CMK (cell line): ENCODE data around the gene TSPEAR.
"Not testable (repeated sequence)": the region's sequence is repeated elsewhere in the genome, so short reads cannot be mapped to it uniquely, and the experiment has no call there.

Experiments used
- DNase-seq: peaks from one replicate; pipeline ENCODE4 v3.0.0-alpha.2; 2010; ENCODE audit warnings: low read depth

Gene TSPEAR

DNA sequence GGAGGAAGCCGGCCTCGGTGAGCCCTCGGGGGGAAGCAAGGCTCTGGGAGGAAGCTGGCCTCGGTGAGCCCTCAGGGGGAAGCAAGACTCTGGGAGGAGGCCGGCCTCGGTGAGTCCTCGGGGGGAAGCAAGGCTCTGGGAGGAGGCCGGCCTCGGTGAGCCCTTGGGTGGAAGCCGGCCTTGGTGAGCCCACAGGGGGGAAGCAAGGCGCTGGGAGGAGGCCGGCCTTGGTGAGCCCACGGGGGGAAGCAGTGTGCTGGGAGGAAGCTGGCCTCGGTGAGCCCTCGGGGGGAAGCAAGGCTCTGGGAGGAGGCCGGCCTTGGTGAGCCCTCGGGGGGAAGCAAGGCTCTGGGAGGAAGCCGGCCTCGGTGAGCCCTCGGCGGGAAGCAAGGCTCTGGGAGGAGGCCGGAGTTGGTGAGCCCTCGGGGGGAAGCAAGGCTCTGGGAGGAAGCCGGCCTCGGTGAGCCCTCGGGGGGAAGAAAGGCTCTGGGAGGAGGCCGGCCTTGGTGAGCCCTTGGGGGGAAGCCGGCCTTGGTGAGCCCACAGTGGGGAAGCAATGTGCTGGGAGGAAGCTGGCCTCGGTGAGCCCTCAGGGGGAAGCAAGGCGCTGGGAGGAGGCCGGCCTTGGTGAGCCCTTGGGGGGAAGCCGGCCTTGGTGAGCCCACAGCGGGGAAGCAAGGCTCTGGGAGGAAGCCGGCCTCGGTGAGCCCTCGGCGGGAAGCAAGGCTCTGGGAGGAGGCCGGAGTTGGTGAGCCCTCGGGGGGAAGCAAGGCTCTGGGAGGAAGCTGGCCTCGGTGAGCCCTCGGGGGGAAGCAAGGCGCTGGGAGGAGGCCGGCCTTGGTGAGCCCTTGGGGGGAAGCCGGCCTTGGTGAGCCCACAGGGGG, 208.1 kb downstream of the TSPEAR start:
- not testable (repeated sequence) for DNase-seq

DNA sequence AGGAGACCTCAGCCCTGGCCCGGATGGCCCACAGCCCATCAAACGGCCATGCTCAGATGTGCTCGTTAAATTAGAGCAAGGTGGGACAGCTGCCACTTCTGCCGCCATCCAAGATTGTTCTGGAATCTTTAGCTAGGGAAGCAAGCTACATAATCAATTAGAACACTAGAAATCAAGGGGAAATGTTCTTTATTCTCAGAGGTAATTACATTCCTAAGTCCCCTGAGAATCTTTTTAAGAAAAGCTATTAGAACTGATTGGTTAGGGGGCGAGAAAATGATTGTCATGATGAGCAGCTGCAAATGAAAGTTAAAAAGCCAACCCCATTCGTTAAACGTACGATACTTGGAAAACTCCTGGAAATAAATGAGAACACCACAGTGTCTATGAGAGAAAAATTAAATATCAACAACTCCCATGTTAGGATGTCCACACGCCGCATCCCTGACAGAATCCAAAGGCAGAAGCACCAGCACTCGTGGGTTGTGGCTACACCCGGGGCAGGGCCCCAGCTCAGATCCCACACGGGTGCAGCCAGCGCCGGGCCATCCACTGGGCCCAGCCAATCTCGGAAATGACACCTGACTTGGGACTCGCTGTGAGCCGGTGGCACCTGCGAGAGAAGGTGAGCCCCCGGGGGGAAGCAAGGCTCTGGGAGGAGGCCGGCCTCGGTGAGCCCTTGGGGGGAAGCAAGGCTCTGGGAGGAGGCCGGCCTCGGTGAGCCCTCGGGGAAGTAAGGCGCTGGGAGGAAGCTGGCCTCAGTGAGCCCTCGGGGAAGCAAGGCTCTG, 209.0 kb downstream of the TSPEAR start:
- DNase-seq = no peak

DNA sequence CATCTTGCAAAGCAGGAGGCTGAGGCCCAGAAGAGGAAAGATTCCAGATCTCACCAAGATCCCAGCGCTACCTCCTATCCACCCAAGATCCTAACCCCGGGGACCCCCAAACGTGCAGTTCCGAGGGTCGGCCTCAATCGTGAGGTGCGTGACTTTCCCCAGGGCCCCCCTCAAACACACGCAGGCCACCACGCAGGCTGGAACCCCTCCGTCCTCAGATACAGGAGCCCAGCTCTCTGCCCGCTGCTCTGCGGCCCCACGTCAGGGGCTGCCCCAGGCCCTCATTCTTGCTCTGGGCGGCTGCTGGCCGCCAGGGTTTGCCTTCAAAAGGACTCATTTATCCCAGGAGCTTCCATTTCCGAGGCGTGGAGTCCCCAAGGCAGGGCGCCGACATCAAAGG, 211.3 kb downstream of the TSPEAR start:
- DNase-seq = no peak

DNA sequence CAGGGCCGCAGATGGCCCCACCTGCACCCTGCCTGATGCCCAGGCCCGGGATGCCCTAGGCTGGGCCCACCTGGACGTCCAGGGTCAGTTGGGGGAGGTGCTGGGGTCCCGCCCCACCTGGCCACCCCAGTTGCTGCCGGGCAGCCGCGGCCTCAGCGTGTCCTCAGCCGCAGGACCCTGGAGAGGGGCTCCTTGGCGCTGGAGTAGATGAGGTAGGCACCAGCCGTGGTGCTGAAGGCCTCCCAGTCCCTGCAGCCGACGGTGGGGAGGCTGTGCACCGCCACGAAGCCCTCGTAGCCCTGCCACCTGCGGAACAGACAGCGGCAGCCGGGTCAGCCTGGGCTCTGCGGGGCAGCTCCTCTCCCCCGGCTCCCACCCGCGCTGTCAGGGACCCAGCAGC, 211.7 kb downstream of the TSPEAR start:
- no peak for DNase-seq

DNA sequence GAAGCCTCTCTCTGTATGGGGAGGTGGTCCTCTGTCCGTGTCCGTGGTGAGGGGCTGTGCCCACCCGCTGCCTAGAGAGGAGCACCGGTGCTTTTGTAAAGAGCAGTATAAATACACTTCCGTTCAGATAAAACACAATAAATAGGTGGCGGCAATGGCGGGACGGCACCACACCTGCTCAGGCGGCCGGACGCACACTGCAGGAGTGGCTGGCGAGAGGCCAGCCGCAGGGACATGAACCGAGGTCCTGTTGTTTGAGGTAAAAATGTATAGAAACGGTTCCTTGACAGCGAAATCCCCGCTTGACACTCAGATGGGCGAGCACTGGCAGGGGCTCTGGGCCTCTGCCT, 212.2 kb downstream of the TSPEAR start:
- no peak for DNase-seq

DNA sequence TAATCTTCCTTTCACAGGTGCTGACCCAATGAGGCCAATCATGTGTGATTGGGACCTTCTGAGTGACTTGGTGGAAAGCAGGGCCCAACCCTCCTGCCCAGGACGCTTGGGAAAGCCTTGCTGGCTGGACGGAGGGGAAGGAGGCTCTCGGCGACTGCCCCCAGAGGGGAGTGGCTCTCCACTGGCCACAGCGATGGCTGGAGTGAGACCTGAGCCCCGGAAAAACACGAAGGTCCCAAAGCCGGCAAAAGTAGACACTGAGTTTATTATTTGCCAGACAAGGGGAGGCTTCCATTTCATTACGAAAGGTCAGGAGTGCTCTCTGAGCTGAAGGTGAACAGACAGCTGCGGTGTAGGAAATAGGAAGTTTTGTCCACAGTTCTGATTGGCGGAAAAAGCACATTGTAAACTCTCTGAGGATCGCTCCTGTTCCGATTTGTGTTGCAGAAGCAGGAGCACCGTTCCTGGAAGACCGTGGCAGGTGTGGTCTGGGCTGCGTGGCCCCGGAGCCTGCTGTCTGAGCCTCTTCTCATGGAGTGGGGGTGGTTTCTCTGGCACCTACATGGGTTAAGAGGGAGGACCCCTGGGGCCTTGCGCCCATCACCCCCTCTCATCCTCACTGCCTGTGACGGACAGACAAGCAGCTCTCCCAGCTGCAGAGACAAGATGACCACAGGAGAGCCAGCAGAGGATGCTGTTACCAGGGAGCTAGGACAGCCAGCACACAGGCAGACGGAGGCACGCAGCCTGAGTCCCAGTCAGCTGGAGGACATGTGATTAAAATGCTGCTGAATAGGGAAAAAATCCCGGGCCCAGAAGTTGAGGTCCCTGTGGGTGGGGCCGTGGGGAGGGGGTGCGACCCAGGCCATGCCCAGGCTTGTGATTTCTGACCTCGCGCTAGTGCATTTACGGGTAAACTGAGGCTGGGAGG, 212.8 kb downstream of the TSPEAR start:
- no peak for DNase-seq

DNA sequence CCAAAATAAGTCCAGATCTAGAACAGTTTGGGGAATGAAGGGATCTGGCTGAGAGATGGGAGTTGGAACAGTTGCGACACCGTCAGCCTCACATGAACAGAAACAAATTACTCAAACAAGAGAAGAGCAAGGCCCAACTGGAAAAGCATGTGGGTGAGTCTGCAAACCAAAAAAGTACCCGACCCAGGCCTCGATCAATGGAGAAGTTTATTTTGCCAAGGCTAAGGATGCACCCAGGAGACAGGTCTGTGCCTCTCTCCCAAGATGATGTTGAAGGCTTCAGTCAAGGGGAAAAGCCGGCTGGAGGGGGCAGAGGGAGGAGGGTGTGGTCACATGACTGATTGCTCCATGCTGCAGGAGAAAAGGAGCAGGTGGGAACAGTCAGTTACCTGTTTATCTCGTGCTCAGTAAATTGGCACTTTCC, 213.7 kb downstream of the TSPEAR start:
- DNase-seq = no peak

DNA sequence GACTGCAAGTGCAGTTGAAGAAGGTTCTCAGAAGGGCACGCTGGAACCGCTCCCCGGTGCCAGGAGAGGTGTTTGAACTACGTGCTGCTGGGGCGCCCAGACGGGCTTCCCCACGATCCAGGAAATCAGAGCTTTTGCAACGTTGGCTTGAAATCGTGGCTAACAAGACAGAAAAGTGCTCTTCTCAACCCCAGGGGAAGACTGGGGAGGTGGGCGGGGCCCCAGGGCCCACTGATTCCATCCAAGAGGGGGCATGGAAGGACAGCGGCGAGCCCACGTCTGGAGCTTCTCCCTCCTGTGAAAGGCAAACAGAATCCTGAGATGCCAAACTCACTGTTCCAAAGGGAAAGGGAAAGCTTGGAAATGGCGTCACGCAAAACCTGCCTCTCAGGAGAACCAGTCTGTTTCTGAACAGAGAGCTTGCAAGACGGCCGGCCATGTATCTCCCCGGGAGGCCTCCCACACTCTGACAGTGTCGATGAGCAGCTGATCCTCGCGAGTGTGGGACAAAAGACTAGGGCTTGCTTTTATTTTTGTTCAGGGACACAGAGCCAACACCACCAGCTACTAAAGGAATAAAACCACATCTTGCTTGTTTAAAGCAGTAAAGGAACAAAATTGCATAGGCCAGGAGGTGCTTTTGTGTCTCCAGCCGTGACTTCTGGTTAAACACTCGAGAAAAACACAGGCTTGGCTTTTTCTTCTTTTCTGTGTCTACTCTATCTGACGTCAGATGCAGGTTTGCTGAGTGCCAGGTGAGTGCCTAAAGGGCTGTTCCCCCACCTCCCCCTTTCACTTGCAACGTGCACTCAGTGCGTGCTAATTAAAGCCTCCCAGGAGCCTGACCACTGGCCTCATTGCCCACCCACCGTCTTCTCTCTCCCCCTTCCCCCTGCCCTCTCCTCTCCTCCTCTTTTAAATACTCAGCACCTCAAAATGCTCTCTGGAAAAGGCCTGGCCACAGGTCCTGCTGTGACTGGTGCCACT, 214.5 kb downstream of the TSPEAR start:
- no peak for DNase-seq

DNA sequence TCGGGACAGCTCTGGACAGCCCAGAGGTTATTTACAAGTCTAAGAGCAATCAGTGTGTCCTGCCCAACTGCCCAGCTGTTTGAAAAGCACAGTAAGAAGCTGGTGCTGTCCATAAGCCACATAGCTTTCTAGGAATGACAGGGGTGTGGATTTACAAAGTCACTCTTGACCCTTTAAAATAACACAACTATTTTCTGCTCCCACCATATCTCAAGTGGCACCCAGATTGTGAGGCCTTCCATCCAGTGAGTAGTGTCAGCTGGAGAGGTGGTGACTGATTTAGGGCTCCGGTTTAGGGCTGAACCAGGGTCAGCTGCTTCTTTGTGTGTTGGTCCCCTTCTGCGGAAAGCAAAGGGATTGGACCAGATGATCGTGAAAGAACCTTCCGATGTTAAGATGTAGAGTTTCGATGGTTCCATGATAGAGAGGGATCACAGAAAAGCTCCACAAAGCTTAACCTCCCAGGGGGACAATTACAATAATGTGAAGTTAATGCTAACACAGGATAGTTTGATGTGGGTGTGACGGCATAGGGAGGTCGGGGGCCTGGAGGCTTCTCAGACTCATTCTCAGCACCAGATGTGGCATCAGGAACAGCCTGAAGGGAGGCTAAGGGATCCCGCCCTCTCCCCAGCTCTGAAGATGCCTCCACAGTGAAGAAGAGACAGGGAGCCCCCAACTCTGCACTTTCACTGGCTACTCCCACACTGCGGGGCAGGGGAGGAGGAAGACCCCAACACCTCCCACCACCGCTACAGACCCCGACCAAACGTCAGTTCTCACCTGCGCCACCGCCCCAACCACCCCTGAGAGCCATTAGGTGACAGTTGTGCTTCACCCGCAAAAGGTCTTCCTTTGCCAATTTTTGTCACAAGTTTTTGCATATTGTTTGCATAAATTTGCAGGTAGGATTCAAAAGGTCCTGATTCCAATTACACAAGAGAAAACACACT, 215.5 kb downstream of the TSPEAR start:
- no peak for DNase-seq

DNA sequence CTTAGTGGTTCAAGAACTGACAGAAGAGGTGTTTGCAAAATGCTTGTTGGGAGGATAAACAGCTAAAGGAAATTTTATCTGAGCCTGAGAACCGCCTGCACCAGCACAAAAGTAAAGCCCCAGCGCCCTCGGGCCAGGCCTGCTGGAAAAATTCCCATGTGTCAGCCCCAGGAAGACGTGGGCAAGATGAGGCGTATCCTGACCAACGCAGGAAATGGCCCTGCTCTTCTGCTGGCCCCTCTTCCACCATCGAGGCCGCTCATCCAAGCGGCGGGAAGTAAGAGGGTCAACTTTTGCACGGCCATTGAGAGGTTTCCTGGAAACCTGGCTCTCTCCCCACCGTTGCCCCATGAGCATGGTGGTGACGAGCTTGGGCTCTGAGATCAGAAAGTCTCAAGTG, 216.4 kb downstream of the TSPEAR start:
- DNase-seq = no peak

DNA sequence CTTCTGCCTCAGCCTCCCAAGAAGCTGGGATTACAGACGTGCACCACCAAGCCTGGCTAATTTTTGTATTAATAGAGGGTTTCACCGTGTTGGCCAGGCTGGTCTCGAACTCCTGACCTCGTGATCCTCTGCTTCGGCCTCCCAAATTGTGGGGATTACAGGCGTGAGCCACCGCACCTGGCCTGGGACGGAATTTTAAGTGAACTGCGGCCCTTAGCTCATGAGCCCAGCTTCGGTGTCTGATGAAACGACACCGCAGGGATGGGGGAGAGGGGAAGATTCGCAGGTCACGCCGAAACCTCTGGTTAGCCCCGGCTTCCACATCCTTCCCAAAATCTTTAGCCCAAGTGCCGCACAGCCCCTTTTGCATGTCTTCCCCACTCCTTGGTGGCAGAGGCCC, 217.0 kb downstream of the TSPEAR start:
- DNase-seq = no peak

DNA sequence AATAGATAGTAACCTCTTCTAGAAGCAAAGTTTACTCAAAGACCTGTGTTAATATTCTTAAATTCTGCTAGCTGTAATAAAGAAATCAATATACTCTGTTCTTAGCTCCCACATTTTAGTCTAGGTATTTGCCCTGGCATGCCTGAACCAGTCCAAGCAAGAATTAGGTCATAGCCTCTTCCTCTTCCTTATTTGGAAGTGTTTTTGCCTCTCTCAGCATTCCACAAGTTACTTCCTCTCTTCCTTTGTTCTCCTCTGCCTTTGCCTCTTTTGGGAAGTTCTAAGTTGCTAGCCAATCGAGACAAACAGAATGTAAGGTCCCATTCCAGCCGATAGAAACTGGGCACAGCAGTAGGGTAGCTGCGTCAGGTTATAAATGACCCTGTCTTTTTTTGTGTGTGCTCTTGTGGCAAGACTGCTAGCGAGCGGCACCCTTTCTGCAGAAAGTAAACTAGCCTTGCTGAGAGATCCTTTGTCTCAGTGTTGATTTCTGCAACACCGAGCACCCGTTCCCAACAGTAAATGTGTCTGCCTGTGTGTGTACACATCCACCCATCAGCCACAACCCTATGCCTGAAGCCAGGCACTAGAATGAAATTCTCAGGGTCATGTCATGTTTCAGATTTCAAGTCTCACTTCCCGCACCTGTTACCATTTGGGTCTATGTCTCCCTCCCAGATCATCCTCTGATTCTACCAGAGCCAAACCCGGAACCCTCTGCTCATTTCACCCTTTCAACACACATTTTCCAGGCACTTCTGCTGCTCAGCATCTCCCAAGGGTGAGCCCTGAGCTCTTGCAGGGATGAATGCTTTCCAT, 218.6 kb downstream of the TSPEAR start:
- DNase-seq = no peak

DNA sequence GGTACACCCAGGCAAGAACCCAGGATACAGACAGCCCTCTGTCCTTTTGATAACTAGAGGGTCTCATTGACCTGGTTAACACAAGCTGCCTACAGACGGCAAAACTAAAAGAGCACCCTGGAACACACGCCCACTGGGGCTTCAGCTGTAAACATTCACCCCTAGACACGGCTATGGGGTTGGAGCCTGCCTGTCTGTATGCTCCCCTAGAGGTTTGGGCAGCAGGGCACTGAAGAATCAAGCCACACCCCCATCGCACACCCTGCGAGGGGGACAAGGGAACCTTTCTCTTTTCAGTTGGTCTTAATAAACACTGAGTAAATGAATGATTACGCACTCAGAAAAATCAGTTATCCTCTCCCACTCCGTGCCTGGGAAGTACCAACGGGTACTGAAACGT, 220.6 kb downstream of the TSPEAR start:
- DNase-seq = no peak

DNA sequence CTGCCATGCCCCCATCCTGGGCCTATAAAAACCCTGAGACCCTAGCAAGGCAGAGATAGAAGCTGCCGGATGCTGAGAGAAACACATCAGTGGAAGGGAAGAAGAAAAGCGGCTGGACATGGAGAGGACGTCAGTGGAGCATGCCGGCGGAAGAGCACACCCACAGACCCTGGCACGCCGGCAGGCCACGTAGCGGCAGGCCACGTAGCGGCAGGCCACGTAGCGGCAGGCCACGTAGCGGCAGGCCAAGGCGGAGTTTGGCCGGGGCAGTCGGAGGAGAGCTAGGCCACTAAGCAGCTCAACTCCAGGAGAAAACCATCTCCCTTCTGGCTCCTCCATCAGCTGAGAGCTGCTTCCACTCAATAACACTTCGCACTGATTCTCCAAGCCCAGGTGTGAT, 221.0 kb downstream of the TSPEAR start:
- DNase-seq = no peak

DNA sequence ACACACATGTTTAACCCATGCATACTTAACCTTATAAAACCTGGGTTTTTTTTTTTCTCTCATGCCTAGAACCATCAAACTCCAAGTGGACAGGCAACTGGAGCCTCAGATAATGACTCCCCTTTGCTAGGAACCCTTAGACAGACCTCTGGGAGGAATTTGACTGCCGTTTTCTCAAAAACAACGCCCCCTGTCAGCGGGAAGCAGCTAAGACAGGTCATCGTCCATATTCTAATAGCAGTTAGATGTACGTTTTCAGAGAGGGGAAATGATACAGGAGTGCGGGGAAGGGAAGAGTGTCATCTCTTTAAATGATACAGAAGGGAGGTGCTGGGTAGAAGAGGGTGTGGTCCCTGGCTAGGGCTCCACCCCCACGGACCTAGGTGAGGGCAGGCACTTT, 221.4 kb downstream of the TSPEAR start:
- no peak for DNase-seq

DNA sequence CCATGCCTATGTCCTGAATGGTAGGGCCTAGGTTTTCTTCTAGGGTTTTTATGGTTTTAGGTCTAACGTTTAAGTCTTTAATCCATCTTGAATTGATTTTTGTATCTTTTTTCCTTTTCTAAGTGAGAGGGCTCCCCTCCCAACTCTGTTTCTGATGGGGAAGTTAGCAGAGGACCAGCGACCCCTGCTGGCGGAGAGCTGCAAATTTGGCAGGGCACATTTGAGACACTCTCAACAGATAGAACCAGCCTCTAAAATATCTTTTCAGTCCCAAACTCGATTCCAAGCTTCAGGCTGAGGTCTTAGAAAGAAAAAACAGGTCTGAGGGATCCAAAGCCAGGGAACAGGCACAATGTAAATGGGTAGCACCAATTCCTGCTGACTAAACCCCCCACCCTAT, 223.5 kb downstream of the TSPEAR start:
- DNase-seq = peak; percentile 29

DNA sequence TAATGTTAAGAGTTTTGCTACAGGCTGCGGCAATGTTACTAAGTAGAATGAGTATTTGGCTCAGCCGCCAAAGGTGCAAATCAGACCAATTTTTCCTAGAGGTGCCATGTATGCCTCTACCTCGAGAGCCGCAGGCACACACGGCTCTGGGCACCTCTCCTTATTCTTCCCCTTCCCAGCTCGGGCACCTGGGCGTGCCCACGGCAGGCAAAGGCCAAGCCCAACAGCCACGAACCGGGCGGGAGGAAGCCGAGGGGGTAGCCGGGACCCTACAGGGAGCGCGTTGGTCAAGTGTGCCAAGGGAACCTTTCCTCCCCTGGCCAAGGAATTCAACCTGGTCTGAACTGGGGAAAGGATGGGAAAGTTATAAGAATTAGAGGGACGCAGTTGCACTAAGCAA, 225.1 kb downstream of the TSPEAR start:
- no peak for DNase-seq

DNA sequence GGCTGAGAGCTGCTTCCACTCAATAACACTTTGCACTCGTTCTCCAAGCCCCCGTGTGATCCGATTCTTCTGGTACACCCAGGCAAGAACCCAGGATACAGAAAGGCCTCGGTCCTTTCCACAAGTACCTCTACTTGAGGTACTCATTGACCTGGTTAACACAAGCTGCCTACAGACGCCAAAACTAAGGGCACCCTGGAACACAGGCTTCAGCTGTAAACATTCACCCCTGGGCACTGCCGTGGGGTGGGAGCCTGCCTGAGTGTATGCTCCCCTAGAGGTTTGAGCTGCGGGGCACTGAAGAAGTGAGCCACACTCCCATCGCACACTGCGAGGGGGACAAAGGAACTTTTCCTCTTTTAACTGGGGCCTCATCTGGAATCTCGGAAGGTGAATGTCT, 225.6 kb downstream of the TSPEAR start:
- no peak for DNase-seq

DNA sequence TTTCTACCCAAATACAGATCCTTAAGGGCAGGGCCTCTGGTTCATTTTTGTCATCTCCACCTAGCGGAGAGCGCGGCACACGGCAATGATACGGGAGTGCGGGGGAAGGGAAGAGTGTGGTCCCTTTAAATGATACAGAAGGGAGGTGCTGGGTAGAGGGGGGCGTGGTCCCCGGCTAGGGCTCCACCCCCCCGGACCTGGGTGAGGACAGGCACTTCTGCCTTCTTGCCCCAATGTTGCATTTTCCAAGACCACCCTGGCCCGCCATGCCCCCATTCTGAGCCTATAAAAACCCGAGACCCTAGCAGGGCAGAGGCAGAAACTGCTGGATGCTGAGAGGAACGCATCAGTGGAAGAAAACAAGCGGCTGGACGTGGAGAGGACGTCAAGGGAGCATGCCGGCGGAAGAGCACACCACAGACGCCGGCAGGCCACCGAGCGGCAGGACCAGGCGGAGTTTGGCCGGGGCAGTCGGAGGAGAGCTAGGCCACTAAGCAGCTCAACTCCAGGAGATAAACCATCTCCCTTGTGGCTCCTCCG, 226.0 kb downstream of the TSPEAR start:
- no peak for DNase-seq
